HG02571 (cell line): ENCODE results near the gene NRP1.
"Not testable (repeated sequence)": the region's sequence is repeated elsewhere in the genome, so short reads cannot be mapped to it uniquely, and the experiment has no call there.

Experiments used
- ATAC-seq: cut with Tn5 transposase; IDR thresholded peaks from one replicate; pipeline ENCODE4 v1.9.1; 2021; ENCODE audit warnings: mild to moderate bottlenecking, moderate library complexity; ENCODE audit not compliant: unreplicated experiment

The NRP1 gene

GRCh38 chr10:33334153-33334804, at the start of gene NRP1:
Gene NRP1 (minus strand): TSS chr10:33334667. CDS start chr10:33334382, 285 bp downstream.
- no peak for ATAC-seq

GRCh38 chr10:33384201-33384600, 49.7 kb upstream of the NRP1 start:
- not testable (repeated sequence) for ATAC-seq

GRCh38 chr10:33382921-33383713, 48.6 kb upstream of the NRP1 start:
- no peak for ATAC-seq

GRCh38 chr10:33382216-33382600, 47.7 kb upstream of the NRP1 start:
- no peak for ATAC-seq

- ATAC-seq, result no peak
Observed at GRCh38 chr10:33381451-33382215, 47.2 kb upstream of the NRP1 start.

GRCh38 chr10:33377658-33378025, 43.2 kb upstream of the NRP1 start:
- ATAC-seq, result no peak

- ATAC-seq, result no peak
Observed at GRCh38 chr10:33376976-33377657, 42.6 kb upstream of the NRP1 start.

- ATAC-seq, result no peak
Observed at GRCh38 chr10:33376476-33376875, 42.0 kb upstream of the NRP1 start.

- ATAC-seq, result no peak
Observed at GRCh38 chr10:33373263-33373662, 38.8 kb upstream of the NRP1 start.

GRCh38 chr10:33371234-33371633, 36.8 kb upstream of the NRP1 start:
- ATAC-seq, result no peak

GRCh38 chr10:33370434-33370930, 36.0 kb upstream of the NRP1 start:
- no peak for ATAC-seq

- no peak for ATAC-seq
Observed at GRCh38 chr10:33368086-33368485, 33.6 kb upstream of the NRP1 start.

GRCh38 chr10:33365871-33366411, 31.5 kb upstream of the NRP1 start:
- no peak for ATAC-seq

- no peak for ATAC-seq
Observed at GRCh38 chr10:33365301-33365700, 30.8 kb upstream of the NRP1 start.

GRCh38 chr10:33363106-33363505, 28.6 kb upstream of the NRP1 start:
- no peak for ATAC-seq

- no peak for ATAC-seq
Observed at GRCh38 chr10:33358016-33358415, 23.5 kb upstream of the NRP1 start.

GRCh38 chr10:33355274-33355673, 20.8 kb upstream of the NRP1 start:
- no peak for ATAC-seq

GRCh38 chr10:33353853-33354252, 19.4 kb upstream of the NRP1 start:
- no peak for ATAC-seq

- ATAC-seq, result no peak
Observed at GRCh38 chr10:33353334-33353733, 18.9 kb upstream of the NRP1 start.

- no peak for ATAC-seq
Observed at GRCh38 chr10:33352615-33353014, 18.1 kb upstream of the NRP1 start.

GRCh38 chr10:33352175-33352574, 17.7 kb upstream of the NRP1 start:
- ATAC-seq, result no peak
